ENCODE results near the gene MRPS18B.

- no peak for TF ChIP-seq CTCF (IDR thresholded peaks at IDR 0.05)
- no peak for TF ChIP-seq POLR2AphosphoS5 (IDR thresholded peaks at IDR 0.05)
Observed at GRCh38 chr6:30670760-30671527, 53.3 kb downstream of the MRPS18B start.

Measured in gastroesophageal sphincter (tissue), 3 donors.